Astrocyte of the spinal cord (primary cell): ENCODE data around the gene BOLL.
"Not testable (repeated sequence)": the region's sequence is repeated elsewhere in the genome, so short reads cannot be mapped to it uniquely, and the experiment has no call there.

Experiments
- DNase-seq: peaks from one replicate; pipeline ENCODE4 v3.0.0; 2011; ENCODE audit warnings: low read depth, low spot score
- H3K4me3 ChIP-seq: 2 replicates; pipeline ENCODE4 v1.5.1; 2011; ENCODE audit warnings: low read depth, mild to moderate bottlenecking, low read length, moderate library complexity
- CTCF ChIP-seq: IDR thresholded peaks from 2 replicates; pipeline ENCODE4 v1.5.1; 2012; ENCODE audit warnings: low read depth, mild to moderate bottlenecking, low read length, inconsistent platforms
- in situ Hi-C: cut with HindIII; loops from 2 replicates; pipeline ENCODE4 v1.10.0; 2017; ENCODE audit warnings: low sequenced_read_pairs

BOLL gene

DNA sequence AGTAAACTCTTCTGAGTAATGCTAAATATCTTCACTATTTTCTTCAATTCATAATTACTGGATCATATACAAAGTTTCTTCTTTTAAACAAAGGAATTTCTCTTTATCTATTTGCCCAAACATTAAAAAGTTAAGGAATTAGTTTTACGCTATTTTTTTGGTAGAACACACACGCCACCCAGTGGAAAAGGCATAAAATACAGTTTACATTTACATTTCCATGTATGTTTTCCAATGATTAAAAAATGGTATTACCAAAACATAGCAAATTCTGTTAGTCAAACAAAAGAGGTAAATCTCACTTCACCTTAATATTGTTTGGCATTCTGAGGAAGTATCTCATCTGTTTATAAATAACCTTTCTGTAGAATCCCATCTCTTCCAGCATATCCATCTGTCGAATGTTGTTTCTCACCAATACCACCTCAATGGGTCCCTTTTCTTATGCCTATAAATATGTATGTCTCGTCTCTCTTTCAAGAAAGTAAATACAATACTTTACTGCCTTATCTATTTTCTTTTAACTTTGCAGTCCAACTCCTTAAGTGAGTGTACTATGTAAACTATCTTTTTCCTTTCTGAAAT lies 7.2 kb downstream of the BOLL start:
- no peak overlapping the region for H3K4me3 ChIP-seq
- DNase-seq = peak; percentile 59
- in situ Hi-C loops = no loop called here
- peak; percentile 56 for TF ChIP-seq CTCF

- no peak for DNase-seq
- in situ Hi-C loops = no loop called here
- H3K4me3 ChIP-seq = no peak overlapping the region
- TF ChIP-seq CTCF = no peak
These were observed 24.8 kb downstream of the BOLL start for GRCh38 chr2:197760293-197760657.

DNA sequence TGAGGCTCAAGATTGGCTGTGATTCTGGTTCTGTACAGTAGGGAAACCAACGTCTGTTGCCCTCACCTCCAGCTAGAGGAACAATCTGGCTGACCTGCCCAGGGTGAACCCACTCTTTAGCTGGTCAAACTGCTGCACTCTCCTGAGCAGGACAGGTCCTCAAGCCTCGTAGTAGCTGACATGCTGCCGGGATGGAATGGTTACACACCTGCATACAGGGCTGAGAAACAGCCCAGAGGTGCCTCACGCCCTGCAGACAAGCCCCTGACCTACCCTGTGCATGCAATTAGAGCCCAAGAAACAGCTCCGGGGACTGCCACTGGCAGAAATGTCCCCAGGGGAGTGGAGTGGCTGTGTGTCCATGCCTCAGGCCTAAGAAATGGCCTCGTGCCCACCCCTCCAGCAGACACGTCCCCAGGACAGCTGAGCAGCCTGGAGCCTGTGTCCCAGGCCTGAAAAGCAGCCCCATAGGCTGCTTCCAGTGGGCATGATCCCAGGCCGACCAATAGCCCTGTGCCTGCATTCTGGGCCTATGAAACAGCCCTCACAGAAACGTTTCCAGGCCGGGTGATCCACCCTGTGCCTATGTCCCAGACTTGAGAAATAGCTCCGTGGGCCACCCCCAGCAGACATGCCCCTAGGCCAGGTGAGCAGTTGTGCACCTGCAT lies 25.4 kb downstream of the BOLL start:
- in situ Hi-C loops = no loop called here
- no peak overlapping the region for H3K4me3 ChIP-seq
- DNase-seq = no peak
- no peak for TF ChIP-seq CTCF

DNA sequence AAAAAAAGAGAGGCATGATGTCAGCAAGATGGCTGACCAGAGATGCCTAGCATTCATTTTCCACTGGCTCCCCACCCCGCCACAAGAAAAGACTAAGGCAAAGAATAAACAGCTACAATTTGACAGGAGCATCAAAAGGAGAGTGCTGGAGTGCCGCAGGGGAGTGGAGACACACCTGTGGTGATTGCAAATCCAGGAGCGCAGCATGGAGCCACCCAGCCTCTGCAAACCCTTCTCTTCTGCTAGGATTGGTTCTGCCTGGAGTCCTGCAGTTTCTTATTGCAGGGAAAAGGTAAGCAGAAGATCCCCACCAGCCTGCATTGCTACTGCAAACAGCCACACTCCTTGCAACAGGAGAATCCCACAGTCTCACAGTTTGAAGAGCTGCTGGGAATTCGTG lies 26.1 kb downstream of the BOLL start:
- no peak for DNase-seq
- no peak overlapping the region for H3K4me3 ChIP-seq
- TF ChIP-seq CTCF = no peak
- in situ Hi-C loops = no loop called here

DNA sequence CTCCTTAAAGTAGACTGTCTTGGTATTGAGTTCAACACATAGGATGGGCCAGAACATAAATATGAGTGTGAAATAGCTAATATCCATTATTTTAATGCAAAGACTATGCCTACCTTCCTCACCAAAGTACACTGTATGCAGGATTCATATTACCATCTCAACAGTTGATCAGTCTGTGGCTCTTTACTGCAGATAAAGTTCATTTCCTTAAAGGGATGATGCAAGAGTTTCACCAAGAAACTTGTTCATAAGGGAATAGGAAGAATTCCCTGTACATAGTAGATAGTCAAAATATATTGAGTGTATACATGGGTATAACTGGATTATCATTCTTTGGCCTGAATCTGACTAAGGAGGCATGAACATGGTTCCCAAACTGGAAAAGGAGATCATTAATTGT lies 44.9 kb downstream of the BOLL start:
- no peak for DNase-seq
- no peak overlapping the region for H3K4me3 ChIP-seq
- in situ Hi-C loops = no loop called here
- TF ChIP-seq CTCF = no peak

DNA sequence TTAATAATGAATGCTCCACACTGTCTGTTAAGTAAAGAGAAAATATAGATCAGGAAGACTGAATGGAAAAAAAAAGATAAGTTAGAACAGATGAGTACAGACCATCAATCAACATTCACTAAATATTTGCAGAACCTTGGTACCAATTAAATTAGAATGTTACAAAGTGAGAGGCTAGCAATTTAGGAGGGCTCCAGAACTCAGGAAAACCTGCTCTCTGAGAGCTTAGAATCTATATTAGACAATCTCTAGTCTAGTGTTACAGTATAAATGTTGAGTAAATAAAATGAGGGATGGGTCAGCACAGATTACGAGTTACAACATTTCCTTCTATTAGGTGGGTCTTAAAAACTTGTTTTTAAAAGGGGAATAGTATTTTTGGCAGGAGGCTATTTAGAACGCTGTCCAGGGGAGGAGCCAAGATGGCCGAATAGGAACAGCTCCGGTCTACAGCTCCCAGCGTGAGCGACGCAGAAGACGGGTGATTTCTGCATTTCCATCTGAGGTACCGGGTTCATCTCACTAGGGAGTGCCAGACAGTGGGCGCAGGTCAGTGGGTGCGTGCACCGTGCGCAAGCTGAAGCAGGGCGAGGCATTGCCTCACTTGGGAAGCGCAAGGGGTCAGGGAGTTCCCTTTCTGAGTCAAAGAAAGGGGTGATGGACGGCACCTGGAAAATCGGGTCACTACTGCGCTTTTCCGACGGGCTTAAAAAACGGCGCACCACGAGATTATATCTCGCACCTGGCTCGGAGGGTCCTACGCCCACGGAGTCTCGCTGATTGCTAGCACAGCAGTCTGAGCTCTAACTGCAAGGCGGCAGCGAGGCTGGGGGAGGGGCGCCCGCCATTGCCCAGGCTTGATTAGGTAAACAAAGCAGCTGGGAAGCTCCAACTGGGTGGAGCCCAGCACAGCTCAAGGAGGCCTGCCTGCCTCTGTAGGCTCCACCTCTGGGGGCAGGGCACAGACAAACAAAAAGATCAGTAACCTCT lies 56.3 kb downstream of the BOLL start:
- DNase-seq, in situ Hi-C loops, H3K4me3 ChIP-seq: not testable (repeated sequence)

- no peak overlapping the region for H3K4me3 ChIP-seq
- no peak for DNase-seq
- in situ Hi-C loops = no loop called here
- no peak for TF ChIP-seq CTCF
These were observed 58.1 kb downstream of the BOLL start for GRCh38 chr2:197727011-197727410.
